SK-N-SH (cell line): ENCODE data around the gene MRPS18A. TPM values are rescaled to one million over a fixed set of nuclear protein-coding genes. Genes with fewer than 3 reads are reported as not detected.
A peak's percentile ranks its signal among the peaks of the same experiment; 100 is the strongest.

Source experiments
- CTCF ChIA-PET: fragments of 300-600, 350-600 bp; formaldehyde crosslinking; extraction: SDS; loops from one replicate; lab custom pipeline; 2021; lab: Yijun Ruan, JAX
- POLR2A ChIA-PET: fragments of 350-600 bp; sonication (Branson Sonifier 250); formaldehyde crosslinking; extraction: SDS; loops from one replicate; lab custom pipeline; 2020; ENCODE audit warnings: antibody characterized with exemption, inconsistent platforms; lab: Yijun Ruan, JAX
- DNase-seq: peaks from one replicate; pipeline ENCODE4 v3.0.0; 2012
- H2AFZ ChIP-seq: fragments of 200-600 bp; sonication (generic); 2 replicates; pipeline ENCODE4 v1.8.1; 2016; ENCODE audit warnings: antibody characterized with exemption, mild to moderate bottlenecking, low read depth
- H3F3A ChIP-seq: fragments of 200-600 bp; sonication (generic); replicated peaks from 2 replicates; pipeline ENCODE3; 2016; ENCODE audit warnings: antibody characterized with exemption, mild to moderate bottlenecking; ENCODE audit not compliant: insufficient read depth
- H3K27ac ChIP-seq, 2 experiments: fragments of 200-500 bp in 1 of 2; fragments of 200-600 bp in 1 of 2; sonication (Bioruptor generic) in 1 of 2; sonication (generic), shearing (Covaris generic) in 1 of 2; 2 replicates each; pipeline versions ENCODE4 v1.5.1 to v1.6.1; 2014 to 2016; ENCODE audit warnings: low read depth in 2 of 2, inconsistent platforms in 1 of 2, low read length in 1 of 2, mild to moderate bottlenecking in 1 of 2, mixed read lengths in 1 of 2
- H3K27me3 ChIP-seq: fragments of 200-600 bp; sonication (generic), shearing (Covaris generic); 2 replicates; pipeline ENCODE4 v1.6.1; 2016; ENCODE audit warnings: mixed run types; ENCODE audit not compliant: insufficient read depth
- H3K36me3 ChIP-seq, 2 experiments: fragments of 200-500 bp in 1 of 2; fragments of 200-600 bp in 1 of 2; sonication (Bioruptor generic) in 1 of 2; sonication (generic) in 1 of 2; replicated peaks in 1 of 2; 2 replicates each; pipeline versions ENCODE3 to v1.5.1; 2014 to 2016; ENCODE audit warnings: low read length in 1 of 2, mild to moderate bottlenecking in 1 of 2; ENCODE audit not compliant: insufficient read depth in 2 of 2, control insufficient read depth in 1 of 2
- H3K4me1 ChIP-seq, 2 experiments: fragments of 200-500 bp in 1 of 2; fragments of 200-600 bp in 1 of 2; sonication (Bioruptor generic) in 1 of 2; sonication (generic), shearing (Covaris generic) in 1 of 2; 2 replicates each; pipeline versions ENCODE4 v1.5.1 to v1.6.1; 2014 to 2016; ENCODE audit warnings: low read depth in 1 of 2, low read length in 1 of 2, mixed run types in 1 of 2; ENCODE audit not compliant: insufficient read depth in 2 of 2, control insufficient read depth in 1 of 2
- H3K4me2 ChIP-seq: fragments of 200-600 bp; sonication (generic), shearing (Covaris generic); 2 replicates; pipeline ENCODE4 v1.6.1; 2017; ENCODE audit warnings: mixed run types
- H3K4me3 ChIP-seq, 2 experiments: fragments of 200-500 bp in 1 of 2; fragments of 200-600 bp in 1 of 2; sonication (Bioruptor generic) in 1 of 2; sonication (generic), shearing (Covaris generic) in 1 of 2; 2 replicates each; pipeline versions ENCODE4 v1.5.1 to v1.8.1; 2014 to 2016; ENCODE audit warnings: low read depth in 2 of 2, inconsistent platforms in 1 of 2, low read length in 1 of 2, mild to moderate bottlenecking in 1 of 2, mixed read lengths in 1 of 2, moderate library complexity in 1 of 2
- H3K79me2 ChIP-seq: fragments of 200-600 bp; sonication (generic); 2 replicates; pipeline ENCODE4 v1.8.1; 2017; ENCODE audit warnings: mild to moderate bottlenecking; ENCODE audit not compliant: insufficient read depth
- H3K9ac ChIP-seq: fragments of 200-600 bp; sonication (generic); 2 replicates; pipeline ENCODE4 v1.6.1; 2017; ENCODE audit warnings: mixed run types
- H3K9me2 ChIP-seq: fragments of 200-600 bp; sonication (generic); 2 replicates; pipeline ENCODE4 v1.6.1; 2017; ENCODE audit warnings: mixed run types
- H3K9me3 ChIP-seq: fragments of 200-600 bp; sonication (generic); 2 replicates; pipeline ENCODE4 v1.6.1; 2017; ENCODE audit warnings: mixed run types, mild to moderate bottlenecking, moderate library complexity
- H4K20me1 ChIP-seq: fragments of 200-600 bp; sonication (generic); 2 replicates; pipeline ENCODE4 v1.6.1; 2017; ENCODE audit warnings: mild to moderate bottlenecking, mixed run types; ENCODE audit not compliant: insufficient read depth
- ELF1 ChIP-seq: IDR thresholded peaks from 2 replicates; pipeline ENCODE4 v1.4.0; 2012
- EP300 ChIP-seq, 2 experiments: IDR thresholded peaks; 2 replicates each; pipeline versions ENCODE4 v1.4.0 to v1.6.1; 2012; ENCODE audit warnings: borderline replicate concordance in 1 of 2, low read depth in 1 of 2, low read length in 1 of 2
- EZH2phosphoT487 ChIP-seq: fragments of 200-600 bp; sonication (generic); IDR thresholded peaks from 2 replicates; pipeline ENCODE4 v1.6.1; 2017; ENCODE audit warnings: low read depth, mixed run types, mild to moderate bottlenecking, antibody characterized with exemption, moderate library complexity, borderline replicate concordance
- FOSL2 ChIP-seq: IDR thresholded peaks from 2 replicates; pipeline ENCODE4 v1.4.0; 2012; ENCODE audit warnings: low read depth, mild to moderate bottlenecking, moderate library complexity, borderline replicate concordance
- FOXJ3 ChIP-seq: sonication (generic); formaldehyde crosslinking; IDR thresholded peaks from 2 replicates; pipeline ENCODE4 v1.5.1; 2020; ENCODE audit warnings: mild to moderate bottlenecking, missing genetic modification reagents
- FOXM1 ChIP-seq: IDR thresholded peaks from 2 replicates; pipeline ENCODE4 v1.4.0; 2012; ENCODE audit warnings: low read depth, mild to moderate bottlenecking
- GATA2 ChIP-seq: sonication (generic); formaldehyde crosslinking; IDR thresholded peaks from 2 replicates; pipeline ENCODE4 v1.5.0; 2020; ENCODE audit warnings: mild to moderate bottlenecking, missing genetic modification reagents
- IRF3 ChIP-seq: fragments of 150-350 bp; IDR thresholded peaks from 2 replicates; pipeline ENCODE4 v1.6.1; 2016; ENCODE audit warnings: mild to moderate bottlenecking, low read depth, low read length
- MAX ChIP-seq: IDR thresholded peaks from 2 replicates; pipeline ENCODE4 v1.4.0; 2012; ENCODE audit warnings: low read depth
- MEF2A ChIP-seq: IDR thresholded peaks from 2 replicates; pipeline ENCODE4 v1.4.0; 2012; ENCODE audit warnings: low read depth, borderline replicate concordance
- MXI1 ChIP-seq: IDR thresholded peaks from 2 replicates; pipeline ENCODE4 v1.6.1; 2012; ENCODE audit warnings: mild to moderate bottlenecking, low read depth, low read length, improper control_type of control experiment
- NFIC ChIP-seq: IDR thresholded peaks from 2 replicates; pipeline ENCODE4 v1.4.0; 2012; ENCODE audit warnings: borderline replicate concordance
- NRF1 ChIP-seq: IDR thresholded peaks from 2 replicates; pipeline ENCODE4 v1.6.1; 2012; ENCODE audit warnings: low read depth, mild to moderate bottlenecking, low read length
- POLR2AphosphoS5 ChIP-seq: IDR thresholded peaks from 2 replicates; pipeline ENCODE4 v1.6.1; 2012; ENCODE audit warnings: low read depth, low read length
- RAD21 ChIP-seq: IDR thresholded peaks from 2 replicates; pipeline ENCODE4 v1.6.1; 2012; ENCODE audit warnings: mild to moderate bottlenecking, low read length
- REST ChIP-seq: IDR thresholded peaks from 2 replicates; pipeline ENCODE4 v1.6.1; 2012; ENCODE audit warnings: mild to moderate bottlenecking, low read depth, low read length, moderate library complexity
- RFX5 ChIP-seq: IDR thresholded peaks from 2 replicates; pipeline ENCODE4 v1.6.1; 2012; ENCODE audit warnings: mild to moderate bottlenecking, improper control_type of control experiment, low read length
- RXRA ChIP-seq: IDR thresholded peaks from 2 replicates; pipeline ENCODE4 v1.4.0; 2012; ENCODE audit warnings: low read depth, mild to moderate bottlenecking, borderline replicate concordance
- TAF1 ChIP-seq: IDR thresholded peaks from 2 replicates; pipeline ENCODE4 v1.6.1; 2012; ENCODE audit warnings: low read depth, mild to moderate bottlenecking, low read length, moderate library complexity, borderline replicate concordance
- YY1 ChIP-seq: IDR thresholded peaks from 2 replicates; pipeline ENCODE4 v1.4.0; 2012; ENCODE audit warnings: low read depth, mild to moderate bottlenecking
- WGBS: methylation state at CpG from one replicate; pipeline ENCODE4 v1.1.6; 2017; ENCODE audit warnings: low lambda C conversion rate; 5-methylcytosine and 5-hydroxymethylcytosine counted together
- polyA plus RNA-seq, 3 experiments: library from polyadenylated mRNA; depleted of rRNA; stranded (reverse); fragments of >200 nt; gene quantifications; 2 replicates each; pipeline ENCODE4 v1.2.3, GENCODE V29; 2012

Gene MRPS18A
- polyA plus RNA-seq, 1 of the 3 experiments (the other 2 are of a cell fraction) = 57.0 TPM

- TF ChIP-seq MAX (peak; percentile 52; the same call in 1 of the 2 replicates), POLR2AphosphoS5 (peak; percentile 87), EP300 (IDR thresholded peaks at IDR 0.05; ENCODE audit: borderline replicate concordance in 1 of 2, low read depth in 1 of 2, low read length in 1 of 2) (peak in 1 of 2 experiments; percentile 20; a peak in 1 of 4 replicates), RXRA (no peak), REST (no peak), YY1 (peak; percentile 95), FOSL2 (0 out of 2 replicates have a peak, but pooled peaks have one; percentile 18), RFX5 (no peak)
These were observed at the start of gene MRPS18A (continued) for GRCh38 chr6:43687437-43688347.

GRCh38 chr6:43736844-43737243 lies 49.3 kb upstream of the MRPS18A start:
- H3K9me3 ChIP-seq = no peaks in the 10 kb centered on the region
- WGBS = 38% methylated on average over 1 of the region's 2 CpGs
- no peaks in the 10 kb centered on the region for H3K36me3 ChIP-seq
- no peak overlapping the region for H3K4me3 ChIP-seq
- H3F3A ChIP-seq = no peaks in the 10 kb centered on the region
- no peaks in the 10 kb centered on the region for H3K27me3 ChIP-seq
- no peaks in the 10 kb centered on the region for H3K9me2 ChIP-seq
- H4K20me1 ChIP-seq = no peaks in the 10 kb centered on the region
- TF ChIP-seq GATA2 (no peak), ELF1 (no peak), POLR2AphosphoS5 (no peak), TAF1 (no peak), MXI1 (no peak), FOXJ3 (CRISPR knock-in tag) (no peak), FOSL2 (no peak), RFX5 (no peak), YY1 (no peak), RXRA (no peak), MEF2A (no peak), FOXM1 (no peak), EZH2phosphoT487 (no peak), IRF3 (no peak), NFIC (no peak), RAD21 (no peak), NRF1 (no peak)
- H3K4me2 ChIP-seq = no peak overlapping the region
- no peak overlapping the region for H3K27ac ChIP-seq
- no peak overlapping the region for H3K9ac ChIP-seq
- H3K79me2 ChIP-seq = no peaks in the 10 kb centered on the region
- ChIA-PET POLR2A (no interaction called here), CTCF (interaction anchor here (1.0 to 2.7 kb wide), 3 partner anchors 32 to 342 kb away, joined by 3 to 8 read pairs (median 6); partner anchors contain the start of gene VEGFA)
- H2AFZ ChIP-seq = no peak overlapping the region
- H3K4me1 ChIP-seq = peaks cover 0 to 22% of the 10 kb centered on the region in 2 experiments; a peak in 1 of 4 replicates
- DNase-seq = peak; percentile 7
